AG09319 (cell line): ENCODE measurements around the gene ERC1.

Experiments used
- DNase-seq: peaks from one replicate; pipeline ENCODE4 v3.0.0-alpha.2; 2010; ENCODE audit warnings: low read depth; ENCODE audit errors: extremely low read depth
- TF ChIP-seq, protein P1 (sequence below): IDR thresholded peaks from 2 replicates; pipeline ENCODE4 v1.5.1; 2011; ENCODE audit warnings: low read depth, mild to moderate bottlenecking, inconsistent platforms, low read length, moderate library complexity

ERC1 gene

DNA sequence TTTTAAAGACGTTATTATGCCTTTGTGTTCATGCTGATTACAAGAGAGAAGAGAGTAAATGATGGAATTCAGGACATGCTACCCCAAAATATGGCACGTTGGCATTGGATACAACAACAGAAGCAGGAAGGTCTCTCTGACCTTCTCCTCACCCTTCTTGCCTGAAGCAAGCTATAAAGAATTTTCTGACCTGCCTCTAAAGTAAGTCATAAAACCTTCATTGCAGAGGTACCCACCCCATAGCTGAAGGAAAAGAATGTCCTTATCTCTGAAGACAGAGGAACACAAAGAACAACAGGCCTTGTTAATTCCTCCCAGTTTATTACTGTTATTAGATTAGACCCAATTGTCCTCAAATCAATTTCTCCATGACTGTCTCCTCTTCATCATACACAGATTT is 427.1 kb downstream of the ERC1 start:
- no peak for DNase-seq
- TF ChIP-seq, protein P1, sequence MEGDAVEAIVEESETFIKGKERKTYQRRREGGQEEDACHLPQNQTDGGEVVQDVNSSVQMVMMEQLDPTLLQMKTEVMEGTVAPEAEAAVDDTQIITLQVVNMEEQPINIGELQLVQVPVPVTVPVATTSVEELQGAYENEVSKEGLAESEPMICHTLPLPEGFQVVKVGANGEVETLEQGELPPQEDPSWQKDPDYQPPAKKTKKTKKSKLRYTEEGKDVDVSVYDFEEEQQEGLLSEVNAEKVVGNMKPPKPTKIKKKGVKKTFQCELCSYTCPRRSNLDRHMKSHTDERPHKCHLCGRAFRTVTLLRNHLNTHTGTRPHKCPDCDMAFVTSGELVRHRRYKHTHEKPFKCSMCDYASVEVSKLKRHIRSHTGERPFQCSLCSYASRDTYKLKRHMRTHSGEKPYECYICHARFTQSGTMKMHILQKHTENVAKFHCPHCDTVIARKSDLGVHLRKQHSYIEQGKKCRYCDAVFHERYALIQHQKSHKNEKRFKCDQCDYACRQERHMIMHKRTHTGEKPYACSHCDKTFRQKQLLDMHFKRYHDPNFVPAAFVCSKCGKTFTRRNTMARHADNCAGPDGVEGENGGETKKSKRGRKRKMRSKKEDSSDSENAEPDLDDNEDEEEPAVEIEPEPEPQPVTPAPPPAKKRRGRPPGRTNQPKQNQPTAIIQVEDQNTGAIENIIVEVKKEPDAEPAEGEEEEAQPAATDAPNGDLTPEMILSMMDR, result no peak

DNA sequence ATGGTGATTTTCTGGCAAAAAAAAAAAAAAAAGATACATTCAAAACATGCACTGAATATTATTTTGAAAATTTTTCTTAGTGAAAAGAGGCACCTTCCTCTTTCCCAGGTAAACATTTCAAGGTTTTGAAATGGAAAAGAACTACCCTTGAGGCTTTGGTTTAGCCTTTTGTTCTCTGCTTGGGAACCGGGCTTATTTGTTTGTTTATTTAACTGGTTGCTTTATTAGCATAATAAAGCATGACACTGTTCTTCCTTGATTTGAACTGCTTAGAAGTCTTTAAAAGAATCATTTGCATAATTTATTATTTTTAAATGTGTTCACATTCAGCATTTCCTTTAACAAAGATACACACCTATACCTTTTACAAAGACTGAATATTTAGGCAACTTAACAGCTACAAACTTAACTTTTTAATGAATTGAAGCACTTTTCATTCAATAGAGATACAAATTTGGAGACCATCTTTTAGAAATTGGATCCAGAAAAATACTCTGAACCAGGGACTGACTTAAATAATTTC is 428.9 kb downstream of the ERC1 start:
- no peak for DNase-seq
- TF ChIP-seq, protein P1, result no peak

DNA sequence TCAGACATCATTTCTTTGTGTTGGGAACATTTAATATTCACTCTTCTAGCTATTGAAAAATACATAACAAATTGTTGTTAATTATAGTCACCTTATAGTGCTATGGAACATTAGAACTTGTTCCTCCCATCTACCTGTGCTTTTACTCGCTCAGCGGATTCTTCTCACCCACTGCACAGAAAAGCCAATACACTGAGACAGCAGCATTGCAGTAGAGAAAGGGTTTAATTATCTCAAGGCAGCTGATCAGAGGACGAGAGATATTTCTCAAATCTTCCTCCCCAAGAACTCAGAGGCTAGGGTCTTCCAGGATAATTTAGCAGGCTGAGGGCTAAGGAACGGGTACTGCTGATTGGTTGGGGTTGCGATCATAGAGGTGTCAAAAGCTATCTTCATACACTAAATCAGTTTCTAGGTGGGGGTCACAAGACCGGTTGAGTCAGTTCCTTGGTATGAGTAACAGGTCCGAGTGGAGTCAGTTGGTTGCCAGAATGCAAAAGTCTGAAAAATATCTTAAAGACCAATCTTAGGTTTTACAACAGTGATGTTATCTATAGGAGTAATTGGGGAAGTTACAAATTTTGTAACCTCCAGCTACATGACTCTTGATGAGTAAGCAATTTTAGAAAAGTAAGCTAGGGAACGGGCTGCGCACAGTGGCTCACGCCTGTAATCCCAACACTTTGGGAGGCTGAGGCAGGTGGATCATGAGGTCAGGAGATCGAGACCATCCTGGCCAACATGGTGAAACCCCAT is 430.2 kb downstream of the ERC1 start:
- TF ChIP-seq, protein P1, result no peak
- no peak for DNase-seq

DNA sequence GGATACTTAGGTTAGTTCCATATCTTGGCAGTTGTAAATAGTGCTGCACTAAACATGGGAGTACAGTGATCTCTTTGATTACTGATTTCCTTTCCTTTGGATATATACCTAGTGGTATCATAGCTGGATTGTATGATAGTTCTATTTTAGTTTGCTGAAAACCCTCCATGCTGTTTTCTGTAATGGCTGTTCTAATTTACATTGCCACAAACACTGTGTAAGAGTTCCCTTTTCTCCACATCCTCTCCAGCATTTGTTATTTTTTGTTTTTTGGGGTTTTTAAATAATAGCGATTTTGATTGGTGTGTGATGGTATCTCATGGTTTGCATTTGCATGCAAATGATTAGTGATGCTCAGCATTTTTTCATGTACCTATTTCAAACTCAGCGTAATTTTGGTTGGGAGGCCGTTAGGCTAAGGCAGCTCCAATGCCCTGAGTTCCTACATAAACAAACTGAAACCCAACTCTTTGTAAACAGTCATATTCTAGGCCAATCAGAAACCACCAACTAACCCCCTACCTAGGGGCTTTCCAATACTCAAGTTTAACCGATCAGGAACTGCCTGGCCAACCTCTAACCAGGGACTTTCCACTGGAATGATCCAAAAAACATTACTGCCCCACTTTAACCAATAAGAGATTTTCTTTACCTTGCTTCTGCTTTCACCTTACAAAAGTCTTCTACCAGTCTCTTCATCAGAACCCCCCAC is 431.7 kb downstream of the ERC1 start:
- DNase-seq, result no peak
- TF ChIP-seq, protein P1, result no peak

DNA sequence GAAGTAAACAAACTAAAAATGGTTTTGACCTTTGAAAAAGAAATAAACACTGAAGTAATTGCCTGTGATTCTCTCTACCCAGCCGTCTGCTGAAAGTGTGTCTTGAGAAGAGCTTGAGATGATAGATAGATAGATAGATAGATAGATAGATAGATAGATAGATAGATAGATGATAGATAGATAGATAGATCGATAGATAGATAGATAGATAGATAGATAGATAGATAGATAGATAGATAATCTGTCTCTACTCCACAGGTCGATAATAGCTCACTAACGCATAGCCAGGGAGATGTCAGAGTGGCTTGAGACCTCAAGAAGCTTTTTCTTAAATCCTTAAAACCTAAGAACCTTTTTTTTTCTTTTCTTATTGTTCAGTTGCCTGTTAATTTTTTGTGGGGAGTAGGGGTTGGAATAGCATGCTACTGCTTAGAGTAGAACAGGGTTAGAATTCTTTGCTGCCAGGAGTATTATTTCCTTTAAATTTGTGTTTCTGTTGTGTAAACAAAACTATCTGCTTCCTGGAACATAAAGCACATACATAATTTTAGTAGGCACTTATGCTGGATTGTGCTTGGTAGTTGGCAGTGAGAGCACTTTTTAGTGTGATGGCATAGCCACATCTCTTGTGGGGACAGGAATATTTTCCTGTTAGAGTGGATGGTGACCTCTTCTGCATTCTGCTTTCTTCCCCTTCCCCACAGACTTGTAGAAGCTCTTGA is 433.8 kb downstream of the ERC1 start:
- TF ChIP-seq, protein P1, result no peak
- DNase-seq, result no peak

DNA sequence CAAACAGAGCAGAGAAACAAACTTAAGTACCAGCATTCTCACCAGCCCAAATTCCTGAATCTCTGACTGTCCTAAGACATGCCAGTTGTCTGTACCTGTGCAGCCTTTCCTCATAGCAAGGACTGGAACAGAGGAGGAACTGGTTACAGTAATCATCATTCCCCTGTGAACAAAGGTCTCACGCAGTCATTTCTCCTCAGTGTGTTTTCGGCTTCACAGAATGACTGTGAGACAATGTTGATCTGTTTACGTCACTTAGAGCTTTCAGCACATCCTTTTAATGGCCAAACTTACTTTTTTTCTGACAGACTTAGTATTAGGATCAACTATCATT is 434.3 kb downstream of the ERC1 start:
- TF ChIP-seq, protein P1, result no peak
- no peak for DNase-seq

DNA sequence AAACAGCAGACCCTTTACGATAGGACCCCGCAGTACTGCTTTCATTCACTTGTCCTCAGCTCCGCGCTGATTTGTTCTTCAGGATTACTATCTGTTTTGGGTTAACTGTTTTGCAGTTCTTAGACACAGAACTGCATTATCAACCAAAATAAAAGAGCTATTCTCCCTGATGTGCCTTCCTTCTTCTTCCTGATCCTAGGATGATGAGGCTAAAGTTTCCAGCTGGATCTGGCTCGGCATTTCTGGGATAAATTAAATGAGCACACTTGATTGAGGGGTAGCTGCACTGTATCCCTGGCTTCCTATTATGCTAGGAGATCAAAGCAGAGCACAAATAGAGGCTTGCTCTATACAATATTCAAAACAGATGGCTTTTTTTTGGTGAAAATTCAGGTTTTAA is 437.6 kb downstream of the ERC1 start:
- no peak for DNase-seq
- TF ChIP-seq, protein P1, result no peak
